ENCODE results near the gene IFNA21.

Gene IFNA21

DNA sequence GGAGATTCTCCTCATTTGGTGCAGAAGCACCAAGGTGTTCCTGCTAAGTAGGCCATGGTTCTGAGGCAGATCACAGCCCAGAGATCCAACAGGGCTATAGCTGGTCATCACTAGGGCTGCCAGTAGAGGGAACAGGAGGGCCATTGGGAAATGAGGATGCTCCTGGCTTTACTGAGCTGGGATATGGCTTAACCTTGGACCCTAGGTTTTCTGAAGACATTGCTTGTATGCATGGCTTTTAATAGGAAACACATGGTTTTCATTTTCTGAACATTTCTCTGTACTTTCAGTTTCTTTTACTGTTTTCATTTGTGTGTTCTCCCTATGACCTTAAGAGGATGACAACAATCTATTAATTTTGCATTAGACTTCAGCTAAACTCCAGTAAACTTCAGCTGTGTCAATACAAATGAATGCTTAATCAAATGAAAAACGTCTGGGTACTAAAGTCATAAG, 25.0 kb downstream of the IFNA21 start, which contains the start of gene IFNW1:
TSS of gene IFNW1 (minus strand) at position 406 of the 456 bp plus-strand sequence. CDS start at position 144, 262 bp downstream.
- TF ChIP-seq GATA2 (IDR thresholded peaks at IDR 0.05; ENCODE audit: low read depth, low read length) = no peak
- no peak for TF ChIP-seq GATA3 (IDR thresholded peaks at IDR 0.05; ENCODE audit: low read depth, low read length)

DNA sequence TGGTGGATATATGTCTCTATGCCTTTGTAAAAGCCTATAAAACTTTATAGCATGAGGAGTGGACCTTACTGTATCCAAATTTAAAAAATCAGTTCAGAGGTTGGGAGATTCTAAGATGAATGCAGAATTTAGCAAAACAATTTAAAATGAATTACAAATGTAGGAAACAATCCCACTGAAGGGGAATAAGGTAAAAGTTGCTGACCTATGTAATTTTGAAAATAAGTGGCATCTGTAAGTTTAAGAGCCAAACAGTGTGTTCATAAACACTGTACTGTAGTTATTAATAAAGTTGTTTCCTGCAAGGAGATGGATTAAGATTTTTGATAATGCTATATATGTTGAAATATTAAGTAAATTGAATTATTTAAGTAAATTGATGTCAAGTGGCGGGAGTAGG, 29.4 kb downstream of the IFNA21 start:
- TF ChIP-seq GATA3 (IDR thresholded peaks at IDR 0.05; ENCODE audit: low read depth, low read length) = no peak
- TF ChIP-seq GATA2 (IDR thresholded peaks at IDR 0.05; ENCODE audit: low read depth, low read length) = no peak

DNA sequence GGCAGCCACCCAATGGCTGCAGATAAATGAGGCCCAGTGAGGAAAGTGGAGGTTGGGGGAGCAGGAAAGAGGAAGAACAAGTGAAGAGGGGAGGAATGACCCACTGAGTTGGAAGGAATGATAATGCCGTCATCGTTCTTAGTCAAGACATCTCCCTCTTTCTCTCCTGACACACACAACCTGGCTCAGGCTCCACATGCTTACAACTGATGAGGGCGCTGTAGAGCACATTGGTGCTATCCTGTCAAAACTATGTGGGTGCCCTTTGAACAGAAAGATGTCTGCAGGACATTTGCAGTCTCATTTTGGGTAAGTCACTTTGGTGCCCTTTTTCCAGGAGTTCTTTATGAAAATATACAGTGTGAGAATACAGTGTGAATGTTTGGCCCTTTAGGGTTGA, 30.7 kb downstream of the IFNA21 start:
- TF ChIP-seq GATA2 (IDR thresholded peaks at IDR 0.05; ENCODE audit: low read depth, low read length) = no peak
- no peak for TF ChIP-seq GATA3 (IDR thresholded peaks at IDR 0.05; ENCODE audit: low read depth, low read length)

DNA sequence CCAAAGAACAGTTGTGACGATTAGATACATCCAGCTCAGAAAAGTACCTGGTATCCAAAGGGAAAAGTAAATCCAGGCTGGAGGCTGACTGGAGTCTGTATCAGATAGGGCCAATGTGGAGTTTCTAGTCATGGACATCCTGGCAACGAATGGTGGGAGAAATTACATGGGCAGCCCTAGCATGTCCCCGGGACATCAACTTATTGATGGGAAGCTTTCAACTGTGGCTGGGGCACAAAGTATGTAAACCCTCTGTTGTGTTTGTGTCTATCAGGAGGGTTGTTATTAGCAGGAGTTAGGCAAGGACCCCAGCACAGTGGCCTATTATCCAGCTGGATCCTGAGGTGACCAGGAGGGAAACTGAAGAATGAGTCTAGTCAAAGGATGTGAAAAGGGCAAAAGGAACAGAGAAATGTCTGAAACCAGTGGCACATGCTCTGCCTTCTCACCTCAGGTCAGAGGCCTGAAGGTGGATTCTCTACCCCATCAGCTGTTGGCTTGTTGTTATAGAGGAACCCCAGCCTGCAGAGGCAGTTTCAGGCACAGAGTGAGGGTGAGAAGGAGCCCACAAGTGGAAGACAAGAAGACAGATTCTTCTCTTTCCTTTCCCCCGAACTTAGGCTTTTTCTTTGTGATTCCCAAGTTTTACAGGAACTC, 44.7 kb downstream of the IFNA21 start:
- no peak for TF ChIP-seq GATA2 (IDR thresholded peaks at IDR 0.05; ENCODE audit: low read depth, low read length)
- TF ChIP-seq GATA3 (IDR thresholded peaks at IDR 0.05; ENCODE audit: low read depth, low read length) = no peak

DNA sequence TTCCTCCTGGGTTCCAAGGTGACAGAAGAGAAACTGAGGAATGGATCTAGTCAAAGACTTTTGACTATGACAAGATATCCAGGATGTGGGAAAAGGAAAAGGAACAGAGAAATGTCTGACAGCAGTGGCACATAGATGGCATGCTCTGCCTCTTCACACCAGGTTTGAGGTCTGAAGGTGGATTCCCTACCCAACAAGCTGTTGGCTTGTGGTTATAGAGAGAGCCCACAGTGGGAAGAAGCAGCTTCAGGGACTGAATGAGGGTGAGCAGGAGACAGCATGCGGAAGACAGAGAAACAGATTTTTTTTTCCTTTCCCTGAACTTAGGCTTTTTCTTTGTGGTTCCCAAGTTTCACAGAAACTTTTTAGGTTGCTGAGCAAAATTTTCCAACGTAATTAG, 45.4 kb downstream of the IFNA21 start:
- TF ChIP-seq GATA3 (IDR thresholded peaks at IDR 0.05; ENCODE audit: low read depth, low read length) = no peak
- TF ChIP-seq GATA2 (IDR thresholded peaks at IDR 0.05; ENCODE audit: low read depth, low read length) = no peak

DNA sequence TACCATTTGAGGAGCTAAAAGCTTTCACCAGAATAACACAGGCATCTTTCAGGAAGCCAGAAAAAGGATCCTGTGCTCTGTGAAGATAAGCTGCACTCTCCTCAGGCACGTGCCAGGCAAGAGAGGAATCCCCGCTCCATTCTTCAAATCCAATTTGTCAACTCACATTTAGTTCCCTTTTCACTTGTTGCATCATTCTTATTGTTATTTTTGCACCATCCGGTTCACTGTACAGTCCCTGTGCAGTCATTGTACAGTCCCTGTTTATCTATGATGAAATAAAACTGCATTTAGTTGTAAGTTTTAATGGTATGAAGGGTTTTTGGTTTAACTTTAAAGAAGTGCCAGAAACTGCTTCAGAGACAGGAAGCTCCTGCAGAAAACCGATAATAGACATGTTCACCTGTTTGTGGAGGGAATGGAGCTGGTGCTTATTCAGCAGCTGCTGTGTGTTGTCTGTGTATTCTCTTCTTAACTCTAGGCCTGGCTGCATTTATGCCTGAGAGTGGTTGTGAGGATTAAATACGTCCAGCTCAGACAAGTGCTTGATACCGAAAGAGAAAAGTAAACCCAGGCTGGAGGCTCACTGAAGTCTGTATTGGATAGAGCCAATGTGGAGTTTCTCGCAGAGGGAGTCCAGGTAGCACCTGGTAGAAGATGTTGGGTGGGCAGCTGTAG, 47.2 kb downstream of the IFNA21 start:
- TF ChIP-seq GATA2 (IDR thresholded peaks at IDR 0.05; ENCODE audit: low read depth, low read length) (no peak), GATA3 (IDR thresholded peaks at IDR 0.05; ENCODE audit: low read depth, low read length) (no peak)

All from SH-SY5Y (cell line).